ENCODE data around the gene EI24. TPM values are rescaled to one million over a fixed set of nuclear protein-coding genes. Genes with fewer than 3 reads are reported as not detected.

EI24 gene
- total and polyA plus RNA-seq, 9 of the 15 experiments (the other 6 are each of a cell fraction or from before 2014, with no cell fraction given), result 50.4 to 260 (median 168) TPM

DNA sequence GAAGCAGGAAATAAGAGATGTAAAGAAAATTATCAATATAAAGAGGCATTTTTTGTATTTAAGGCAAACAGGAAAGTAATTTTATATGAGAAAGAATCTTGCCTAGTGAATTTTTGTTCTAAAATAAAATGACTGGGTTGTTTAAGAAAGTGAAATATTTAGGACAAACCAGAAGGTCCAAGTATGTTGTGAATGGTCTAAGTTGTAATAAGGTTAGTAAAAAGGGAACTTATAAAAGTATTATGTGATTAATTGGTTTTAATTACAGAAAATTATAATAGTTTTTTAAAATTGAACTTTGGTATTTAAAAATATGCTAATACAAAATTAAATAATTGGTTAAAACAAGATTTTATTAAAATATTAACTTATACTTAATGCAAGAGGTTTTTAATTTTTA, 26.6 kb upstream of the EI24 start:
- Histone ChIP-seq H2AFZ (ENCODE audit: low read depth, low read length) (no peak overlapping the region), H3K9ac (ENCODE audit: insufficient read depth in 1 of 2, low read depth in 2 of 2, low read length in 2 of 2) (no peak overlapping the region), H3K4me3 (no peak overlapping the region), H3K4me1 (replicated peaks in 1 of 2; ENCODE audit: control insufficient read depth in 2 of 2, insufficient read depth in 2 of 2, low read length in 2 of 2) (peaks cover 0 to 2% of the 10 kb centered on the region in 2 experiments; a peak in 1 of 5 replicates), H3K27me3 (ENCODE audit: control insufficient read depth in 2 of 2, insufficient read depth in 2 of 2, low read length in 2 of 2) (no peaks in the 10 kb centered on the region), H4K20me1 (replicated peaks; ENCODE audit: control insufficient read depth, insufficient read depth, low read length) (no peaks in the 10 kb centered on the region), H3K9me3 (replicated peaks; ENCODE audit: control insufficient read depth, insufficient read depth, low read depth, low read length) (peaks cover 3% of the 10 kb centered on the region; the same call in 1 of the 2 replicates), H3K27ac (ENCODE audit: extremely low read depth, low read depth, low read length) (no peak overlapping the region), H3K9me1 (ENCODE audit: control insufficient read depth, insufficient read depth, low read length) (no peaks in the 10 kb centered on the region), H3K4me2 (ENCODE audit: insufficient read depth, low read length) (no peak overlapping the region), H3K36me3 (ENCODE audit: control insufficient read depth, insufficient read depth, low read length) (no peaks in the 10 kb centered on the region), H3K79me2 (ENCODE audit: control insufficient read depth, insufficient read depth, low read length) (no peaks in the 10 kb centered on the region)
- in situ Hi-C loops (cut with MboI) (no loop called here), intact Hi-C loops (cut with micrococcal nuclease) (no loop called here)
- BruUV-seq (replicated peaks), result no TSS peak
- FAIRE-seq, result no peak
- TF ChIP-seq FOS (IDR thresholded peaks at IDR 0.05; ENCODE audit: extremely low read depth, insufficient read length), result no peak
- TF ChIP-seq NR1H2 (CRISPR knock-in tag; IDR thresholded peaks at IDR 0.05), result no peak
- TF ChIP-seq MTA3 (IDR thresholded peaks at IDR 0.05; ENCODE audit: borderline replicate concordance), result no peak
- TF ChIP-seq KDM1A (IDR thresholded peaks at IDR 0.05), result no peak
- TF ChIP-seq E4F1 (CRISPR knock-in tag; IDR thresholded peaks at IDR 0.05; ENCODE audit: borderline replicate concordance), result no peak
- no peak for TF ChIP-seq ZNF324 (CRISPR knock-in tag; IDR thresholded peaks at IDR 0.05)
- ATAC-seq, result no peak
- DNase-seq (ENCODE audit: extremely low read depth in 1 of 4, low spot score in 3 of 4), result no peak
- POLR2A ChIA-PET, result interaction anchor here (1.1 kb wide), 1 partner anchor 10 kb away, joined by 4 read pairs; no protein-coding TSS in a partner anchor
- CTCF ChIA-PET (ENCODE audit: low intra/inter-chr PET ratio), result no interaction called here
